AG09309 (cell line): Measurements from ENCODE around the gene TTC7B.
A peak's percentile ranks its signal among the peaks of the same experiment; 100 is the strongest.

Experiments used
- DNase-seq: peaks from one replicate; pipeline ENCODE4 v3.0.0-alpha.2; 2010; ENCODE audit warnings: low read depth
- H3K4me3 ChIP-seq: 2 replicates; pipeline ENCODE4 v1.5.1; 2011; ENCODE audit warnings: mild to moderate bottlenecking, low read depth, low read length, moderate library complexity; ENCODE audit not compliant: control insufficient read depth
- TF ChIP-seq, protein P1 (sequence below): IDR thresholded peaks from 2 replicates; pipeline ENCODE4 v1.5.1; 2011; ENCODE audit warnings: mild to moderate bottlenecking, low read depth, low read length, inconsistent platforms; ENCODE audit not compliant: insufficient read depth, control insufficient read depth; ENCODE audit errors: missing control alignments

Gene TTC7B

DNA sequence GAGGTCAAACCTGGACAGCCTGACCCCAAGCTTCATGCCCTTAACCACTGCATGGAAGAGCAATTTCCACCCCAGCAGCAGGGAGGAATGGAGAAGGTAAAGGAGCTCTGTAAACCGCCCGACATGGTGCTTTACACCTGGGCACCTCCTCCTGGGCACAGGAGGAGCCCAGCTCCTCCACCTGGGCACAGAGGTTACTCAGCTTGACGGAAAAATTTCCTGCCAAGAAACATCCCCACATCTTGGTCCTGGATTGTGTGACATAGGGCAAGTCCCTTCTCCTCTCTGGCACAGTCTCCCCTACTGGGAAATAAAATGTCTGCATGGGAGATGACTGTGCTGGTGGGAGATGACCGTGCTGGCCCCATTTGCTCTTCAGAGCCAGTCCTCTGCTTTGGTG, 40.8 kb downstream of the TTC7B start:
- no peak for DNase-seq
- TF ChIP-seq, protein P1, sequence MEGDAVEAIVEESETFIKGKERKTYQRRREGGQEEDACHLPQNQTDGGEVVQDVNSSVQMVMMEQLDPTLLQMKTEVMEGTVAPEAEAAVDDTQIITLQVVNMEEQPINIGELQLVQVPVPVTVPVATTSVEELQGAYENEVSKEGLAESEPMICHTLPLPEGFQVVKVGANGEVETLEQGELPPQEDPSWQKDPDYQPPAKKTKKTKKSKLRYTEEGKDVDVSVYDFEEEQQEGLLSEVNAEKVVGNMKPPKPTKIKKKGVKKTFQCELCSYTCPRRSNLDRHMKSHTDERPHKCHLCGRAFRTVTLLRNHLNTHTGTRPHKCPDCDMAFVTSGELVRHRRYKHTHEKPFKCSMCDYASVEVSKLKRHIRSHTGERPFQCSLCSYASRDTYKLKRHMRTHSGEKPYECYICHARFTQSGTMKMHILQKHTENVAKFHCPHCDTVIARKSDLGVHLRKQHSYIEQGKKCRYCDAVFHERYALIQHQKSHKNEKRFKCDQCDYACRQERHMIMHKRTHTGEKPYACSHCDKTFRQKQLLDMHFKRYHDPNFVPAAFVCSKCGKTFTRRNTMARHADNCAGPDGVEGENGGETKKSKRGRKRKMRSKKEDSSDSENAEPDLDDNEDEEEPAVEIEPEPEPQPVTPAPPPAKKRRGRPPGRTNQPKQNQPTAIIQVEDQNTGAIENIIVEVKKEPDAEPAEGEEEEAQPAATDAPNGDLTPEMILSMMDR, result no peak
- no peak overlapping the region for H3K4me3 ChIP-seq

- TF ChIP-seq, protein P1, result no peak
- DNase-seq, result no peak
- H3K4me3 ChIP-seq, result no peak overlapping the region
These were observed 41.9 kb downstream of the TTC7B start for GRCh38 chr14:90774316-90774715.

DNA sequence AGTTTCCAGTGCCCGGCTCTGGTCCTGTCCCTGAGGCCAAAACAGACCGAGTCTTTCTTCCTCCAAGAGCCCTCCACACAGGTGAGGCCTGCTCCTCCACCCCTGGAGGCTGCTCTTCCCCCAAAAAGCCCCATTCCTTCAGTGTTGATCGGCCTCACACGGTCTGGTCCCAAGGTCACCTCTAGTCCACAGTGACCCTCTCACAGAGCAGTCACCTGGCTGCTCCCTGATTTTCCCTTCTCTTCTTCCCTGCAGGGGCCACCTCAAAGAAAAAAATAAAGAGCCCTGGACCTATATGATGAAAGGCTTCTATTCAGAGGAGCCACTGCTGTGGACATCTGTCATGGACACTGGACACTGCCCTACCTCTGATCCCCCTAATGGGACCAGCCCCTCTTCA, 42.5 kb downstream of the TTC7B start:
- no peak overlapping the region for H3K4me3 ChIP-seq

GRCh38 chr14:90773196-90773486, 43.1 kb downstream of the TTC7B start:
- DNase-seq, result no peak
- TF ChIP-seq, protein P1, result no peak
- no peak overlapping the region for H3K4me3 ChIP-seq

More for the DNA sequence above, 42.5 kb downstream of the TTC7B start:
- TF ChIP-seq, protein P1, result no peak
- DNase-seq, result no peak

DNA sequence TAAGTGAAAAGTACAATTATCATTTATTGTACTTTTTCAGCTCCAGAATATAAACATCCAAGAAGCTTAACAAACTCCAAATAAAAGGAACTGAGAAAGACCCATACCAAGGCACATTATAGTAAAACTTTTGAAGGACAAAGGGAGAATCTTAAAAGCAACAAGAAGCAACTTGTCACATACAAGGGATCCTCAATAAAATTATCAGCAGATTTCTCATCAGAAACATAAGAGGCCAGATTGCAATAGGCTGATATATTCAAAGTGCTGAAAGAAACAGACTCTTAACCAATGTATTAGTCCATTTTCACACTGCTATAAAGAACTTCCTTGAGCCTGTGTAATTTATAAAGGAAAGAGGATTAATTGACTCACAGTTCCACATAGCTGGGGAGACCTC, 48.3 kb downstream of the TTC7B start:
- TF ChIP-seq, protein P1, result no peak
- H3K4me3 ChIP-seq, result no peak overlapping the region
- no peak for DNase-seq

DNA sequence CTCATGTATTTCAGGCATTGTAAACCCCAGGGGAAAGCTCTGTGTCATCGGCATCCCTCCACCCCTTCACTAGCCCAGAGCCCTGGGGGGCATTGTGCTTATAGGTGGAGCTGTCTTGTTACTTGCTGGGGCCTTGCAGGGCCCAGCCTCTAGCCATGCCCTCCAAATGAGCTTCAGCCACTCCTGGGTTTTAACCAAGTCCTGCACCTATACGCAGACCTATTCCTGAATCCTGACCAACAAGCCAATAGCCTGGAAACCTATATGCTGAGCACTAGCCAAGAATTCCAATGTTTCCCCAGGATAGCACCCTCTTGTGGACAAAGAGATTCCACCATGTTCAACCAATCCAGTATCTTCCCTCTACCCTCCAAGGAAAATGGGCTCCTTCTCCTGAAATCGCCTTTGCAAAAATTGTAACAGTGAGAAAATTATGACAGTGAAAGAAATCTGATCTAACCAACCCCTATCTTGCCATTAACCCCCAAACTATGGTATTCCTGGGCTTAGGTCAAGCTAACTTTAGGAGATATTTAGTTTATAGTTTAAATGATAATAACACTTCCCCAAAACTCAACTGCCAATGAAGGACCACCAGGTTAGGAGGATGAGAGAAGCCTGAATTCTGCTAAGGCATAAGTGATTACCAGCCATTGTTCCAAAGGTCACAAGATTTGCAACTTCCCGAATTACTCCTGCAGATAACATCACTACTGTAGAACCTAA, 55.5 kb downstream of the TTC7B start:
- DNase-seq, result no peak
- TF ChIP-seq, protein P1, result peak; percentile 60

DNA sequence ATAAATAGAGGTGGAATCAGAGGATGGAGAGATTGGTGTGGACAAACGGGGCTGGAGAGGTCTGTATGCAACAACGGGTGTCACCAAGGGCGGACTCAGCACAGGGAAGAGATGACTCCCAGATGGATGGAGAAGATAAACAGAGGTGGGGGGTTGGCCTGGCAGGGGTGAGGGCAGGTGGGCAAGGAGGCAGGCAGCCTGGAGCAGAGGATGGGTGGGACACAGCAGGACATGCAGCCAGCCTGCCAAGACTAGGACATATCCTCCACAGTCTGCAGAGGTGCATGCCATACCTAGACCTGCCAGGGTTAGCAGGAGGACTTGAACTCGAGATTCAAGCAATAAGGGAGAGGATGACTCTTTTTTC, 56.2 kb downstream of the TTC7B start:
- TF ChIP-seq, protein P1, result no peak
- no peak for DNase-seq
- no peak overlapping the region for H3K4me3 ChIP-seq

More for the DNA sequence above, 55.5 kb downstream of the TTC7B start:
- H3K4me3 ChIP-seq, result no peak overlapping the region
